HG03558 (cell line): ENCODE data around the gene POLR1G.
"Not testable (repeated sequence)": the region's sequence is repeated elsewhere in the genome, so short reads cannot be mapped to it uniquely, and the experiment has no call there.

Experiments
- ATAC-seq: cut with Tn5 transposase; IDR thresholded peaks from one replicate; pipeline ENCODE4 v1.9.1; 2021; ENCODE audit warnings: moderate number of reproducible peaks; ENCODE audit not compliant: unreplicated experiment; ENCODE audit errors: extremely low read depth

The POLR1G gene

DNA sequence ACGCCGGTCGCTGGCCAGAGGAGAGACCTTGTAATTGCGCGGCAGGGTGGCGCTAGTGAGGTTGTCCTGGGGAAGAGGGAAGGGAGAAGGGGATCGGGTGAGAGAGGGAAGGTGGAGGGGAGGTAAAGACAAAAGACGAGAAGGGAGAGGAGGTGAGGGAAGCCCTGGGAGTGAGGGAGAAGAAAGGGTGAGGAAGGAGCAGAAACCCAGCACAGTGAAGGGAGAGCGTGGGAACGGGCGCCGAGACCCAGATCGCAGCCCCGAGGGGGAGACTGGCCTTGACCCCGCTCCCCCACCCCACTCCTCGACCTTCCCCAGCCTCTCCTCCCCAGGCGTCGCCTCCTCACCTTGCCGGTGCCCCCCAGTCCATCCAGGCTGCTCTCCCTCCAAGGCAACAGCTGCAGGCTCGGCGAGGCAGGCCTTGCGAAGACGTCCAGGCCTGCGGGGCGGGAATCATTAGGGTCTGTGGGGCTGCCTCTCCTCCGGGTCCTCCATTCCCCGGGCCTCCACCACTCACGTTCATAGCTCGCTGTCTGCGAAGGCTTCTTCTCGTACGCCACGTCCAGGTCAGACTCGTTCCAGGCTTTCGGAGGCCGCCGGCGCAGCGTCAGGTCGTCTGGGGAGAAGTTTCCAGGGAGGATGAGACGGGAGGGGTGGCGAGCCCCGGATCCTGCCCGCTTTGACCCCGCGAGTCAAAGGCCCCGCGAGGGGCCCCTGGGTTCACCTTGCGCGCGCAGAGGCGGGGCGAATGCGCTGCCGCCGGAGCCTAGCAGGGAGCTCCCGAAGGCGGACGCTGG lies 10.4 kb upstream of the POLR1G start:
- ATAC-seq, result no peak

- ATAC-seq, result no peak
Observed at GRCh38 chr19:45400192-45400591, 6.3 kb upstream of the POLR1G start.

DNA sequence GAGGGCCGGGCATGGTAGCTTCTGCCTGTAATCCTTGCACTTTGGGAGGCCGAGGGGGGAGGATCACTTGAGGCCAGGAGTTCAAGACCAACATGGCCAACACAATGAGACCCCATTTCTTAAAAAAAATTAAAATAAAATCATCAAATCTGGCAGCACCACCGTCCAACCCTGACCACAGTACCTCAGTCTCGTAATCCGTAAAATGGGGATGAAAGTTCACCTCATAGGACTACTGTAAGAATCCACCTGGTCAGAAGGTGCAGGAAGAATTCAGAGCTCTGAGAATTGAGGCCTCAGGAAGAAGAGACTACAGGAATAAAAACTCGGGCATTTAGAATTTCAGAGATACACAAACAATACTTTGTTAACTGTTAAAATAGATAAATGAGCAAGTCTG lies 4.6 kb upstream of the POLR1G start:
- ATAC-seq, result no peak

GRCh38 chr19:45402298-45403061 lies 4.0 kb upstream of the POLR1G start:
- ATAC-seq, result no peak

DNA sequence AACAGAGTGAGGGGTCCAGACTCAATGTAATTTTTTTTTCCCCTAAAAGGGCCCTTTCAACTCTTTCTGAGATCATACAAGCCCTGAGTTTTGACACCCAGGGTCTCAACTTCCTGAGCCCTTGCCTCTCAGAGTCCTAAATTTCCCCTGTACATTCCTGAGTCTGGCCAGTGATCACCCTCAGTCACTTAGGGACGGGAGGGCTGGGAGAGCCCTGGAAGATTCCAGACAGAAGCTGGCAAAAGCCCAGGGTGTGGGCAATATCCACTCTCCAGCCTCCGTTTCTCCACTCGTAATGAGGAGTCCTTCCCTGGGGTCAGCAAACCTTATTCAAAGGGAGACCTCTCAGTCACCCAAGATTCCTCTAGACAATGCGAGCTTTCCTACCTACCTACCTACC lies 3.2 kb upstream of the POLR1G start:
- ATAC-seq, result no peak

- ATAC-seq, result no peak
Observed at GRCh38 chr19:45403781-45404556, 2.5 kb upstream of the POLR1G start.

DNA sequence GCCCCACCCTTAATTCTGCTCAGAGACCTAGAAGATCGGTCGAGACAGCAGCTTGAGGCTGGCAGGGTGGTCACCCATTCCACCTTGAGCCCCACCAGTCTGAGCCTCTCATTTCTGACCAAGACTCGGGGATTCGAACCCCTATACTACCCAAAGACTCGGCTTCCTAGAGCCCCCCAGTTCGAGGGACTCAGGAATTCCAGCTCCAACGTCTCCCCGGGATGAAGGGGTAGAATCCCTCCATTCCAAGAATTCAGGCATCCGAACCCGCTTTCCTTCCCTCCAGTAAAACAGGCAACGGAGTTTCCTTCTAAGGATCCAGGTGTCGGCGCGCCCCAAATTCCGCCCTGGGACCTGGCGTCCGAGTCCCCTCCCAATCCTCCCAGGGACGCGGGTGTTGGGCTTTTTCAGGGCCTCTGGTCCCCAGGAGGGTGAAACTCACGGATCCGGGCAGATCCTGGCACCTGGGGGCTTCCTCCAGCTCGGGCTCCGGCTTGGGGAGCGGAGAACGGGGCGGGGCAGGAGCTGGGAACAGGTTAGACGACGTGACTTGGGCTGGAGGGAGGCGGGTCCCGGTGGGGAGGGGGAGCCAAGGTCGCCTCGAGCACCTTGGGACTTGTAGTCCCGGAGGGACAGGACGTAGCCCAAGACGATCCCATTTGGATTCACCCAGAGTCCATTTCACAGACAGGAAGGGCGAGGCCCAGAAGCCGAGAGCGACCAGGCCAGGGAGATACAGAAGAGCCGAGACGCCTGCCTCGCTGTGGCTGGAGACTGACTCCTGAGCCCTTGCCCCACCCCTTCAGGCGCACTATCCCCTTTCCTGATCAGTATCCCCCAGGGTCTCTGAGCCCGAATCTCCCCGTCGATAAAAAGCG lies 1.6 kb upstream of the POLR1G start, which contains the start of gene PPP1R13L:
PPP1R13L (minus strand) TSS at position 513 of the 878 bp plus-strand sequence. CDS start 6,751 bp downstream, outside the sequence.
- ATAC-seq, result no peak

DNA sequence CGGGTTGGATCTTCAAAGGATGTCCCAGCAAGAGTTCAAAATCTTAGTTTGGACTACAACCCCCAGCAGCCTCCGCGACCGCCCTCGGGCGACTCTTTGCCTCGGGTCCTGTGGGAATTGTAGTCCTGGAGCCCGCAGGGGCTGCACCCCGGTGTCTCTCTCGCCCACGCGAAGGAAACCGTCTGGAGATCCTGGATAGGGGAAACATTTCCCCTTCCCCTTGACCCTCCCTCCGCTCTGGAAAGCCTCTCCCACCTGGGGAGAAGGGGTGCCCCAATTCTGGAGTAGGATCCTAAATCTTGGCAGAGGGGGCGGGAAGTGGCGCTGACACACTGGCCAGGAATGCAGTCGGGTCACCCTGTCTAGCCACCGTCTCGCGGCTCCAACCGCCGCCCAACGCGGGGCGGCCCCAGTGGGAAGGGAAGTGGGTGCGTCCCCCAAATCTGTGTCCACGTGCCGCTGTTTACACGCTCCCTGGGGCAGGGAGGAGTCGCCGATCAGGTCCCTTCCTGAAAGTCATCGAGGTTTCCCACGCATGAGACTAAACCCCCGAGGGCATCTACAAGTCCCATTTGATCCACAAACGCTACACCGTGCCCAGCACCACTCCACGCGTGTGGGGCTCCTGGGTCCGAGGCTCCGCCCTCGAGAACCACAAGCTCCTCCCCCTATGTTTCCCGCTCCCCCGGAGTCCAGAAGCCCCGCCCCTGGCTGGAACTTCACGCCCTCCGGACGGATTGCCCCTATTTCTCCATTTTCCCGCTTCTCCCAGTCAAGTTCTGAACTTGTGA lies 814 bp upstream of the POLR1G start:
- ATAC-seq, result no peak

DNA sequence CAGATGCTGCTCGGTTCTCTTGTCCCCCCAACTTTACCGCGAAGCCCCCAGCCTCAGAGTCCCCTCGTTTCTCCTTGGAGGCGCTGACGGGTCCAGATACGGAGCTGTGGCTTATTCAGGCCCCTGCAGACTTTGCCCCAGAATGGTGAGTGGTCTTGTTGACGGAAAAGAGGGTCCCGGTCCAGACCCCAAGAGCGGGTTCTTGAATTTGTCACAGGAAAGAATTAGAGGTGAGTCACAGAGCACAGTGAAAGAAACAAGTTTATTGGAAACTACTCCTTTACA lies 589 bp downstream of the POLR1G start:
- no peak for ATAC-seq

DNA sequence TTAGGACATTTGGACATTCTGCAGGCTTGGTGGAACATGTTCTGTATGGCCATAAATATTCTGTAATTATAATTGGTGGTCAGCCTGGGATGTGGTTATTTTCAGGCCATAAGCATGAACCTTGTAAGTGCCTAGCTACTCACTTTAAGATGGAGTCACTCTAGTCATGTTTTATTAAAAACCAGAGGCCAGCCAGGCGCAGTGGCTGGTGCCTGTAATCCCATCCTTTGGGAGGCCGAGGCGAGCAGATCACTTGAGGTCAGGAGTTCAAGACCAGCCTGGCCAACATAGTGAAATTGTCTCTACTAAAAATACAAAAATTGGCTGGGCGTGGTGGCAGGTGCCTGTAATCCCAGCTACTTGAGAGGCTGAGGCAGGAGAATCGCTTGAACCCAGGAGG lies 1.1 kb downstream of the POLR1G start:
- ATAC-seq, result not testable (repeated sequence)

GRCh38 chr19:45408121-45408520 lies 1.7 kb downstream of the POLR1G start:
- no peak for ATAC-seq

GRCh38 chr19:45408830-45409556 lies 2.5 kb downstream of the POLR1G start:
- no peak for ATAC-seq

DNA sequence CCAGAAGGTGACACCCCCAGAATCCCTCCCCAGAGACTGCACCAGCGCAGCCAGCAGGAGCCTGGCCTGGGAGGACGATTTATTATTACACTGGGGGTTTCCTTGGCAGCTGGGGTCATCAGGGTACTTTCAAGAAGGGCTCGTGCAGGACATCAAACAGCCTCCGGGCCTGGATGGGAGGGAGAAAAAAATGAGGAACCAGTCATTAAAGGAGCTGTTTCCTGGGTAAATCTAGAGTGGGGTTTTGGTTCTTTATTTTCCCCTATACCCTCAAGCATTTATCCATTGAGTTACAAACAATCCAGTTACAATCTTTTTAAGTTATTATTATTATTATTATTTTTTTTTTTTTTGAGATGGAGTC lies 3.1 kb downstream of the POLR1G start:
- ATAC-seq, result no peak

DNA sequence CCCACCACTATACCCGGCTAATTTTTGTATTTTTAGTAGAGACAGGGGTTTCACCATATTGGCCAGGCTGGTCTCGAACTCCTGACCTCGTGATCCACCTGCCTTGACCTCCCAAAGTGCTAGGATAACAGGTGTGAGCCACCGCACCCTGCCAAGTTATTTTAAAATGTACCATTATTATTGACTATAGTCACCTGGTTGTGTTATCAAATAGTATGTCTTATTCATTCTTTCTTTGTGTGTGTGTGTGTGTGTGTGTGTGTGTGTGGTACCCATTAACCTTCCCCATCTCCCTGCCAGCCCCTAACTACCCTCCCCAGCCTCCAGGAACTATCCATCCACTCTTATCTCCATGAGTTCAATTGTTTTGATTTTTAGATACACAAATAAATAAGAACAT lies 3.9 kb downstream of the POLR1G start:
- not testable (repeated sequence) for ATAC-seq

DNA sequence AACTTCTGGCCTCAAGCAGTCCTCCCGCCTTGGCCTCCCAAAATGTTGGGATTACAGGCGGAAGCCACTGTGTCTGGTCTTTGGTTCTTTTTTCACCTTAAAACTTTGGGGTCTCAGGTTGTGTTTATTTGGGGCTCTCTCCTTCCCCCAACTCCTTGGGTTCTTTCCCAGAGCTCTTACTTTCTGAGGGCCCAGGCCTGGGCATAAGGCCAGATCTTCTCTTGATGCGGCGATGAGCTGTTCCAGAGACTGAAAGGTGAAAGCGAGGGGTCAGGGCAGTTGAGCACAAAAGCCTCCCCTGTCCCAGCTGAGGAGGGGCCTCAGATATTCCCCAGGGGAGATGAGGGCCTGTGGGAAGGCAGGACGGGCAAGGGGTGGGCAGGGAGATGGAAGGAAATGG lies 7.1 kb downstream of the POLR1G start:
- no peak for ATAC-seq

DNA sequence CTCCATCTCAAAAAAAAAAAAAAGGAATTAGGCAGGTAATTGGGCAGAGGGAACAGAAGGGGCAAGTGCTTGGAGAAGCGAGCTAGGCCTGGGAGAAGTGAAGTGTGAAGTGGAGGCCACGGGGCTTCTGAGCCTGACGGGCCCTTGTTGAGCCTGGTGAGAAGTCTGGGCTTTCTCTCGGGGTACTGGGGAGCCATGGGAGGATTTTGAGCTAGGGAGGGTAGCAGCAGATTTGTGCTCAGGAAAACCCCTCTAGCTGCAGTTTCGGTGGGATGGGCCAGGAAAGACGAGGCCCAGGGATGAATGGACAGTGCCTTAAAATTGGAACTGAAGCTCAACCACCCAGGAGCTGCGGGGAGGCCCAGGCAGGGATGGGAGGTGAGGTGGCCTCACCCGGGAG lies 8.0 kb downstream of the POLR1G start:
- no peak for ATAC-seq

- ATAC-seq, result no peak
Observed at GRCh38 chr19:45417151-45417550, 10.7 kb downstream of the POLR1G start.

GRCh38 chr19:45418802-45419201 lies 12.4 kb downstream of the POLR1G start:
- ATAC-seq, result no peak

DNA sequence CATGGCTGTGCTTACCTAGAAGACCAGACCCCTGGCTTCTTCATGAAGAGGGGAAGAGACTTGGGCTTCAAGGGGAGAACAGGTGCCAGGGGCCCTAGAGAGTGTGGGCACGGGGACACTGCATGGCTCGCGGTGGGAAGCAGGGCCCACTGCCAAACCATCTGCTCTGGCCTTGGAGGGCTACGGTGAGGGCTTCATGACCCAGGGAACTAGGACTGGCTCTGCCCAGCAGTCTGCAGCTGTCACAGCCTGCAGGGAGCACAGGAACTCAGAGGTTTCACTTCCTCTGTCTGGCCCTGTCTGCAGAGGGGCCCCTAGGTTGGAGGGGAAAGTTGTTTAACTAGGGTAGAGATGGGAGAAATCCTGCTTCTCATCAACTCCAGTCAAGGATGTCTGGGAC lies 13.0 kb downstream of the POLR1G start:
- ATAC-seq, result no peak
